Heart right ventricle (tissue), 16 donors: ENCODE data around the gene NSUN7. TPM values are rescaled to one million over a fixed set of nuclear protein-coding genes. Genes with fewer than 3 reads are reported as not detected.

Source experiments
- ATAC-seq, 8 donors: fragments of 200-7000 bp; cut with Tn5 transposase; one replicate each; pipeline ENCODE4 v1.9.1; 2020; ENCODE audit warnings: mild to moderate bottlenecking in 8 of 8, moderate library complexity in 8 of 8, moderate number of reproducible peaks in 1 of 8
- DNase-seq, 2 donors: peaks; one replicate each; pipeline ENCODE4 v3.0.0-alpha.2; 2020
- H3K27ac ChIP-seq, 10 donors: fragments of 200-600 bp; sonication (generic) in 2 of 10; one replicate each; pipeline versions ENCODE4 v1.5.0 to v1.8.0; 2020 to 2022; ENCODE audit warnings: mild to moderate bottlenecking in 3 of 10
- H3K27me3 ChIP-seq, 7 donors: fragments of 200-600 bp; one replicate each; pipeline ENCODE4 v1.8.0; 2021 to 2022; ENCODE audit warnings: mild to moderate bottlenecking in 2 of 7
- H3K36me3 ChIP-seq, 9 donors: fragments of 200-600 bp; sonication (generic) in 1 of 9; one replicate each; pipeline versions ENCODE4 v1.5.0 to v1.8.0; 2020 to 2022; ENCODE audit warnings: mild to moderate bottlenecking in 2 of 9
- H3K4me1 ChIP-seq, 9 donors: fragments of 200-600 bp; sonication (generic) in 1 of 9; one replicate each; pipeline versions ENCODE4 v1.5.0 to v1.8.0; 2020 to 2022; ENCODE audit warnings: mild to moderate bottlenecking in 4 of 9
- H3K4me3 ChIP-seq, 10 donors: fragments of 200-600 bp; sonication (generic) in 2 of 10; one replicate each; pipeline versions ENCODE4 v1.5.0 to v1.8.0; 2020 to 2022; ENCODE audit warnings: mild to moderate bottlenecking in 7 of 10, moderate library complexity in 2 of 10
- H3K9me3 ChIP-seq, 11 donors: fragments of 200-600 bp in 10 of 11; sonication (generic) in 2 of 11; one replicate each; pipeline versions ENCODE4 v1.5.0 to v1.8.0; 2013 to 2022; ENCODE audit warnings: mild to moderate bottlenecking in 2 of 11, control low read depth in 1 of 11, moderate library complexity in 1 of 11
- WGBS, 2 donors: extraction: QIAGEN DNeasy Blood & Tissue Kit; methylation state at CpG; one replicate each; pipeline ENCODE4 v1.1.7; 2013; ENCODE audit warnings: inconsistent platforms in 1 of 2; 5-methylcytosine and 5-hydroxymethylcytosine counted together
- intact Hi-C, 10 donors: fragments of 100-400 bp; cut with DNase I; formaldehyde crosslinking; loops; one replicate each; pipeline versions ENCODE4 v1.11.1 to v1.14.2; 2022
- polyA plus RNA-seq, 2 donors: library from polyadenylated mRNA; stranded (reverse); fragments of 200-250 nt; gene quantifications; one replicate each; pipeline ENCODE4 v1.2.3, GENCODE V29; 2013
- total RNA-seq, 10 donors: library from RNA; stranded (reverse); fragmentation: NEBNext Ultra II Directional in 3 of 10; extraction: Animal tissue kit (Norgen Biotek cat#: 25700) in 3 of 10; gene quantifications; one replicate each; pipeline versions ENCODE4 v1.2.1 to v1.2.4, GENCODE V29; 2021 to 2023
- TF ChIP-seq, protein P1 (sequence below), 9 donors: fragments of 200-600 bp; sonication (generic) in 2 of 9; IDR thresholded peaks; one replicate each; pipeline versions ENCODE4 v1.5.0 to v1.8.0; 2021 to 2022; ENCODE audit warnings: antibody characterized with exemption in 9 of 9, mild to moderate bottlenecking in 5 of 9, moderate library complexity in 1 of 9
- donor health status: Arrhythmogenic right ventricular cardiomyopathy.
- donor health status: ischemic (EF 13 %, LVEDD 7.1; RV severe dilation, severe dysfunction).
- donor health status: healthy with polysubstance abuse.
- donor health status: DM: no; HTN: yes; CAD: no.
- donor health status: DM: no; HTN: no; CAD: no.
- donor health status: ischemic (EF 25% LVEDD 6.9; RV normal size, moderate dysfunction).
- donor health status: ischemic (EF 25% LVEDD 5.7; RV mildly dilated, moderate dysfunction).
- donor health status: healthy.
- donor health status: DM: yes; HTN: yes; CAD: no.
- donor health status: Ischemic cardiomyopathy.
- donor health status: ischemic (EF 35%, LVEDD 5.7; RV mildly dilated, moderate dysfunction).
- donor health status: nonischemic (EF 11% LVEDD 7.7; RV severe dilation, severe dysfunction).
- donor health status: DM: yes; HTN: yes; CAD: no.
- donor health status: PGD.
- donor health status: ischemic (EF 29% LVEDD 5.4; RV normal size, mild dysfunction).
- donor health status: nonischemic (EF 23%, LVEDD 6.1; RV moderate dilation, normal function).

NSUN7 gene
- total and polyA plus RNA-seq, 12 donors: 0.03 to 1.3 (median 0.23) TPM; not detected in 3

DNA sequence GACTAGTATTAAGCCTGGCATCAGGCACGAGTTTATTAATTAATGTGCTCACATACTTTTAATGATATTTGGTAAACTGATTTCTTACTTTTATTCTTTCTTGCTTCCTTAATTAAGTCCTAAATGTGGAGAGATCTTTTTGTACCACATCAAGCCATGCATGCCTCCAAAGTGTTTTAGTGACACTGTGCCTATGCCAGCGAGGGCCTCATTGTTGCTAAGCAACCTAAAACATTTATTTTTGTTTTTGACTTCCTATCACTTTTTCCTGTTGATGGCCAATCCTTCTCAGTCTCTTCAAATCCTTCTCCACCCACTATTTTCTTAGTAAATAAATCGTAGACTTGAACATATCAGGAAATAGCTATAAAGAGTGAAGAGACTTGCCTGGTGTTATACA lies 5.5 kb upstream of the NSUN7 start:
- intact Hi-C loops: loop anchor here in 1 of 10 donors (10.0 kb wide), 1 partner anchor 151 kb away; no protein-coding TSS in a partner anchor
- no peaks in the 10 kb centered on the region for H3K36me3 ChIP-seq
- TF ChIP-seq, protein P1, sequence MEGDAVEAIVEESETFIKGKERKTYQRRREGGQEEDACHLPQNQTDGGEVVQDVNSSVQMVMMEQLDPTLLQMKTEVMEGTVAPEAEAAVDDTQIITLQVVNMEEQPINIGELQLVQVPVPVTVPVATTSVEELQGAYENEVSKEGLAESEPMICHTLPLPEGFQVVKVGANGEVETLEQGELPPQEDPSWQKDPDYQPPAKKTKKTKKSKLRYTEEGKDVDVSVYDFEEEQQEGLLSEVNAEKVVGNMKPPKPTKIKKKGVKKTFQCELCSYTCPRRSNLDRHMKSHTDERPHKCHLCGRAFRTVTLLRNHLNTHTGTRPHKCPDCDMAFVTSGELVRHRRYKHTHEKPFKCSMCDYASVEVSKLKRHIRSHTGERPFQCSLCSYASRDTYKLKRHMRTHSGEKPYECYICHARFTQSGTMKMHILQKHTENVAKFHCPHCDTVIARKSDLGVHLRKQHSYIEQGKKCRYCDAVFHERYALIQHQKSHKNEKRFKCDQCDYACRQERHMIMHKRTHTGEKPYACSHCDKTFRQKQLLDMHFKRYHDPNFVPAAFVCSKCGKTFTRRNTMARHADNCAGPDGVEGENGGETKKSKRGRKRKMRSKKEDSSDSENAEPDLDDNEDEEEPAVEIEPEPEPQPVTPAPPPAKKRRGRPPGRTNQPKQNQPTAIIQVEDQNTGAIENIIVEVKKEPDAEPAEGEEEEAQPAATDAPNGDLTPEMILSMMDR (IDR thresholded peaks at IDR 0.05): no peak
- WGBS, 2 donors: 43 to 44% methylated on average over 3 of the region's 3 CpGs
- H3K4me1 ChIP-seq: no peaks in the 10 kb centered on the region
- H3K27me3 ChIP-seq: peaks cover 0 to 25% (median 7%) of the 10 kb centered on the region in 7 donors
- no peak for ATAC-seq
- no peak overlapping the region for H3K4me3 ChIP-seq
- H3K9me3 ChIP-seq: no peaks in the 10 kb centered on the region
- DNase-seq: no peak
- no peak overlapping the region for H3K27ac ChIP-seq

DNA sequence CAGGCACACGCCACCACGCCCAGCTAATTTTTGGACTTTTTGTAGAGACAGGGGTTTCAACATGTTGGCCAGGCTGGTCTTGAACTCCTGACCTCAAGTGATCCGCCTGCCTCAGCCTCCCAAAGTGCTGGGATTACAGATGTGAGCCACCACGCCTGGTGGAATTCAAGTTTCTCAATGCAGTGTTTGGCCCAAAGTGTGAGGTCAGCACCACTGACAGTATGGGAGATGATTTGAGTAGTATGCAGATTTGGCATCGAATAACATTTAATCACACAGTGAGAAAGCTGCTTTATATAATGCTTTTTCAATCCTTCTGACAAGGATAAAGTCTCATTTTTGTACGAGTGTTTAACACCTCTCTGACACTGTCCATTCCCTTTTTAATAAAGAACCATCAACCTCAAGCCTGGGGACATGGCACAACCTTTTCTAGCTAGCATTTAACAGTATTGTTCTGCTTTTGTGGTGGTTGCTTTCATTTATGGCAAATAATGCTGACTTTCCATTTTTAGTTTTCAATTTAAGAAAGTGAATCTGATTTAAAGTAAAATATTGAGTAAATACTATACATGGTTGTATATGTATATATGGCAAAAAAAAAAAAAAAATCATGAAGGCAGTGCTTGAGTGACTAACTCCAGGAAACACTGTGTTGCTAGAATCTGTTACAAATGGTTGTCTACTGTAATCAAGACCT lies 4.3 kb upstream of the NSUN7 start:
- no peaks in the 10 kb centered on the region for H3K36me3 ChIP-seq
- no peak overlapping the region for H3K27ac ChIP-seq
- WGBS, 2 donors: 82 to 86% methylated on average over 6 of the region's 6 CpGs
- peaks cover 0 to 11% (median 8%) of the 10 kb centered on the region in 9 donors for H3K4me1 ChIP-seq
- no peak overlapping the region for H3K4me3 ChIP-seq
- intact Hi-C loops: loop anchor here in 1 of 10 donors (10.0 kb wide), 1 partner anchor 149 kb away; no protein-coding TSS in a partner anchor
- TF ChIP-seq, protein P1 (IDR thresholded peaks at IDR 0.05): no peak
- DNase-seq (no peak), ATAC-seq (no peak)
- H3K9me3 ChIP-seq: no peaks in the 10 kb centered on the region
- peaks cover 0 to 34% (median 19%) of the 10 kb centered on the region in 7 donors for H3K27me3 ChIP-seq

DNA sequence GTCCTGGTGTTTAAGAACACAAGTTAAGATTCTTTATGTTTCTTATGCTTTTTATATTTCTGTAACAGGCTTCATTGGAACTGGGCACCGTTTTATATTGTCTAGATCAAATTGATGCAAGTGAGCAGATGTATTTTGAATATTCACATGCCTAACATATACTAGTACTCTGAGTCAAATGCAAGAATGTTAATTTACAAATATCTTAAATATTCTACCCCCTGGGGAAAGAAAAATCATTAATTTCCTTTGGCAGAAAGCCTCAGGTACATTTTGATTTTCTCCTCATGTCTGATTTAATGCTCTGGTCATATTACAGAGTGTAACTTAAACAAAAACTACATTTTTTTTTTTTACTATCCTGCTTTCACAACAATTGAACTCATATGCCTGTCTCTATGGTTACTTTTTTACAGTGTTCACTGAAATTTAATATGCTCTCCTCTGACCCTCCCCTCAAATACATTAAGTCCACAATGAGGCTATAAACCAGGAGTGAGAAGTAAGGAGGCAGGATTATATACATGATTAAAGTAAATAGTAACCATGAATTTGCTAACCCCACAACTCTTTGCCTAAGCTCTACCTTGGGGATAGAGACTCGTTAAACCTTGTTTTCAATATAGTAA lies 2.4 kb upstream of the NSUN7 start:
- intact Hi-C loops: loop anchor here in 1 of 10 donors (10.0 kb wide), 1 partner anchor 147 kb away; no protein-coding TSS in a partner anchor
- ATAC-seq (no peak), DNase-seq (no peak)
- Histone ChIP-seq H3K9me3 (no peaks in the 10 kb centered on the region), H3K36me3 (no peaks in the 10 kb centered on the region), H3K27me3 (peaks cover 0 to 50% (median 31%) of the 10 kb centered on the region in 7 donors), H3K4me3 (no peak overlapping the region), H3K4me1 (peaks cover 0 to 15% (median 12%) of the 10 kb centered on the region in 9 donors), H3K27ac (no peak overlapping the region)
- 85 to 87% methylated on average over 2 of the region's 2 CpGs for WGBS, 2 donors
- TF ChIP-seq, protein P1 (IDR thresholded peaks at IDR 0.05): no peak

DNA sequence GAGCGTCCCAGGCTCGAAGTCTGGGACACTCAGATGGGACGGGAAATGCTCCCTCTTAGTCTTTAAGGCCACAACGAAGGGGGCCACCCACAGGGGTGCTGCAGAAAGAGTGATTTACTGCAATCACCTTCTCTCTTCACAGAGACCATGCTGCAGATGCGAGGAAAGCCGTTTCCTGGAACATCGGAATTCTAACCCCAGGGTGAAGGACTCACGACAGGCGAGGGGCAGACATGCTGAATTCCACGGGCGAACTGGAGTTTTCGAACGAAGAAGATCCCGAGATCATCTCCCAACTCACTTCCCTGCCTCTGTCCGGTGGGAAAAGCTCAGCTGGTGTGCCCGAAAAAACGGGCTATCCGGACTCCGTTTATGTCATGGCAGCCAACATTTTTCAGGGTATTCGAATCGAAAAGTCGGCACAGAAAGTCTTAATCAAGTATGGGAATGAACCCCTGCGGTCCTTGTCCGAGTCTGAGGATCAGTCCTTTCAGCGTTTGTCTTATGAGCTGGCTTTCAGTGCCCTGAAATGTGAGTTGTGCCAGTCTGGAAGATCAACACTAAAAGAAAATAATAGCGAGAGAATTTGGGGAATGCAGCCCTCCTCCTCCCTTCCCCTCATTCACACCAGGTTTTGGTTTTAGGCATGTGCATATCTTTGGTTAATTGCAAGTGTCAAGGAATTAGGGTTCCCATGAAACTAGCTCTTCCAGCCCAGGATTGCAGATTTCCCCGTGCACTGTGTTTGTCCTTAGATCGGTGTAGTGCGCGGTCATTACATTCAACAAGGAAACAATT lies 905 bp downstream of the NSUN7 start:
- 9 to 13% methylated on average over 29 to 30 of the region's 30 CpGs for WGBS, 2 donors
- ATAC-seq: peak in 3 of 8 donors; percentile 11 to 31 (median 25)
- H3K36me3 ChIP-seq: no peaks in the 10 kb centered on the region

More for the DNA sequence above, 905 bp downstream of the NSUN7 start:
- peaks cover 0 to 15% (median 12%) of the 10 kb centered on the region in 9 donors for H3K4me1 ChIP-seq
- H3K4me3 ChIP-seq: peak overlapping the region; percentile 27 to 58 (median 48)
- peak overlapping the region in 1 of 10 donors; percentile 61 for H3K27ac ChIP-seq
- no peak for DNase-seq
- intact Hi-C loops: no loop called here
- TF ChIP-seq, protein P1 (IDR thresholded peaks at IDR 0.05): no peak
- H3K9me3 ChIP-seq: no peaks in the 10 kb centered on the region
- H3K27me3 ChIP-seq: peaks cover 4 to 57% (median 36%) of the 10 kb centered on the region in 7 donors
